Measurements from ENCODE around the gene KCNT1. TPM values are rescaled to one million over a fixed set of nuclear protein-coding genes. Genes with fewer than 3 reads are reported as not detected.

KCNT1 gene
- total RNA-seq, 1 experiment from 2014 or later: 0.51 TPM

DNA sequence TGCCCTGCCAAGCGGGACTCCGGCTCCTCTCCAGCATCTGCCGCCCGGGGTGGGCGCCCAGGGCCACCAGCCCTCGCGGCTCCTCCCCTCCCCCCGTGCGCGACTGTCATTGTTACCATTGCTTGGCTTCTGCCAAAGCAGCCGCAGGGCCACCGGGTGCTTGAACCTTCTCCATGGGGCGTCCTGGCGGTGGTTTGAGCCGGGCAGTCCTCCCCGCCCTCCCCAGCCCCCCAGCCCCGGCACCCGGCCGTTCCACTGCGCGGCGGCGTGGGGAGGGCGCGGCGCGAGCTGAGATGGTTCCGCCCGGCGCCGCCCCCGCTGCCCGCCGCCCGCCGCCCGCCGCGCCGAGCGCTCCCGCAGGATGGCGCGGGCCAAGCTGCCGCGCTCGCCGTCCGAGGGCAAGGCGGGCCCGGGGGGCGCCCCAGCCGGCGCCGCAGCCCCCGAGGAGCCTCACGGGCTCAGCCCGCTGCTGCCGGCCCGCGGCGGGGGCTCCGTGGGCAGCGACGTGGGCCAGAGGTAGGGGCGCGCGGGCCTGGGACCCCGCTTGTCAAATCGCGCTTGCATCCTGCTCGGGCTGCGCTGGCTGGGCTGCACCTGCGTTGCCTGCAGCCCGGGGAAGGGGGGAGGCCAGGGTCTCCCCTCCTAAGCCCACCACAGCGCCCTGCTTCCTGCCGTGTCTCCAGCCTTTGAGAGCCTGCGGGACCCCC, 34.4 kb downstream of the KCNT1 start:
- H3K9me3 ChIP-seq (replicated peaks): peaks cover 2% of the 10 kb centered on the region
- no peaks in the 10 kb centered on the region for H3K4me1 ChIP-seq
- no peak overlapping the region for H3K4me3 ChIP-seq
- peaks cover 15% of the 10 kb centered on the region for H3K27me3 ChIP-seq
- H3K36me3 ChIP-seq: no peaks in the 10 kb centered on the region
- no peak for DNase-seq
- H3K27ac ChIP-seq: no peak overlapping the region

DNA sequence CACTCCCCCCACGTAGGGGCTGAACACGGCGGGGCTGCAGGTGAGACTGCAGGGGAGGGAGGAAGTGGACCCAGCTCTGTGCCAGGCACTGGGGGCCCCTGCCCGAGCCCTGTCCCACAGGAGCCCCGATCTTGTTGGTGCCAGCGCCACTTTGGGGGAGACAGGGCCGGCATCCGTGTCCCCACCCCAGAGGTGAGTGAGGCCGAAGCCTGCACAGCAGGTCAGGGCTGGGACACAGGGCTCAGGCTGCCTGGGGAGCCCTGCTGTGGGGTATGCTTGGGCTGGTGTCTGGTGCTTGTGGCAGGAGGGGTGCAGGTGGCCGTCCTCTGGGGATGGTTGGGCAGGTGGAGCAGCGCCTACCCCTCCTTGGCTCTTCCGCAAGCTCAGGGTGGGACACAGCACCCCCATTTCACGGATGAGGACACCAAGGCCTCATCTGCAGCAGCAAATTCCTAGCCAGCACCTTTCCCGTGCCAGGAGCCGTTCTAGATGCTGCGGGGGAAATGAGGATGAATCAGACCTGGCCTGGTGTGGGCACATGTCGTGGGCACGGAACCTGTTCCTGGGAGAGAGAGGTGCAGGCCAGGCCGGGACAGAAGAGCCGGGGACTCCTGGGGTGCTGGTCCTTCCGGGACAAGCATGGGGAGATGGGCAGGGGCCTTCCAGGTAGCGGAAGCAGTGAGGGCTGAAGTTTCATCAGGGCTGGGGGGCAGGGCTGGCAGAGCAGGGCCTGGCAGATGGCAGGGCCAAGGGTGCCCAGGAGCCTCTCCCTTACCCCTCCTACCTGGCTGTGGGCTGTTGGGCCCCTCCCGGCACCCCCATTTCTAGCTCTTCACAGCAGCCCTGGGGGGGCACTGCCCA, 35.2 kb downstream of the KCNT1 start:
- no peak for DNase-seq
- H3K4me1 ChIP-seq: no peaks in the 10 kb centered on the region
- peaks cover 21% of the 10 kb centered on the region for H3K27me3 ChIP-seq
- H3K27ac ChIP-seq: no peak overlapping the region
- no peaks in the 10 kb centered on the region for H3K36me3 ChIP-seq
- no peaks in the 10 kb centered on the region; the same call in 1 of the 2 replicates for H3K9me3 ChIP-seq (replicated peaks)
- H3K4me3 ChIP-seq: no peak overlapping the region

DNA sequence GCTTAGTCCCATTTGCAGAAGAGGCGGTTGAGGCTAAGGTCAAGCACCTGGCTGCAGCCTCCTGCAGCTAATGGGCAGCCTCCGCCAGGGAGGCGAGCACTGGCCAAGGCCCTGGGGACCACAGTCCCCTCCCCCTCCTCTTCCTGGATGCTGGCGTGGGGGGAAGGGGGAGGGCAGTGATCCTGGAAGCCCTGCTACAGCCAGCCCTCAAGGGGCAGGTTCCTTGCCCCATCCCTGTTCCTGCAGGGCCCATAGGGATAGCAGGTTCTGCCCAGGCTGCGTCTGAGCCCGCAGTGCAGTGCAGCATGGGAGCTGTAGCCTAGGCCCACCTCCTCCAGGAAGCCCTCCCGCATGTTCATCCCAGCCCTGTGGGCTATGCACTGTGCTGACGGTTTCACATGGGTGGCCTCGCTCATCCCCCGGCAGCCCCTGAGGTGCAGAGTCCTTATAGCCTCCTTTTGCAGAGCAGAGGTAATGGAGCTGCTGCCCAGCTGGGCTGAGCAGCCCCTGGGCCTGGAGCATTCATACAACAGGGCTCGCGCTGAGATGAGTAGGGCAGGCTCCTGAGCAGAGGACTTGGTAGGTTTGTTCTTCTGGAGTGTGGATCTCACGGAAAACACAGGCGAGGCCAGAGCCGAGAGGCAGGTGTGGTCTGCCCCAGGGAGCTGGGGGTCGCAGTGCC, 36.0 kb downstream of the KCNT1 start:
- Histone ChIP-seq H3K9me3 (replicated peaks) (no peaks in the 10 kb centered on the region), H3K27me3 (peaks cover 22% of the 10 kb centered on the region), H3K36me3 (no peaks in the 10 kb centered on the region), H3K4me1 (no peaks in the 10 kb centered on the region), H3K4me3 (no peak overlapping the region), H3K27ac (no peak overlapping the region)
- DNase-seq: no peak

DNA sequence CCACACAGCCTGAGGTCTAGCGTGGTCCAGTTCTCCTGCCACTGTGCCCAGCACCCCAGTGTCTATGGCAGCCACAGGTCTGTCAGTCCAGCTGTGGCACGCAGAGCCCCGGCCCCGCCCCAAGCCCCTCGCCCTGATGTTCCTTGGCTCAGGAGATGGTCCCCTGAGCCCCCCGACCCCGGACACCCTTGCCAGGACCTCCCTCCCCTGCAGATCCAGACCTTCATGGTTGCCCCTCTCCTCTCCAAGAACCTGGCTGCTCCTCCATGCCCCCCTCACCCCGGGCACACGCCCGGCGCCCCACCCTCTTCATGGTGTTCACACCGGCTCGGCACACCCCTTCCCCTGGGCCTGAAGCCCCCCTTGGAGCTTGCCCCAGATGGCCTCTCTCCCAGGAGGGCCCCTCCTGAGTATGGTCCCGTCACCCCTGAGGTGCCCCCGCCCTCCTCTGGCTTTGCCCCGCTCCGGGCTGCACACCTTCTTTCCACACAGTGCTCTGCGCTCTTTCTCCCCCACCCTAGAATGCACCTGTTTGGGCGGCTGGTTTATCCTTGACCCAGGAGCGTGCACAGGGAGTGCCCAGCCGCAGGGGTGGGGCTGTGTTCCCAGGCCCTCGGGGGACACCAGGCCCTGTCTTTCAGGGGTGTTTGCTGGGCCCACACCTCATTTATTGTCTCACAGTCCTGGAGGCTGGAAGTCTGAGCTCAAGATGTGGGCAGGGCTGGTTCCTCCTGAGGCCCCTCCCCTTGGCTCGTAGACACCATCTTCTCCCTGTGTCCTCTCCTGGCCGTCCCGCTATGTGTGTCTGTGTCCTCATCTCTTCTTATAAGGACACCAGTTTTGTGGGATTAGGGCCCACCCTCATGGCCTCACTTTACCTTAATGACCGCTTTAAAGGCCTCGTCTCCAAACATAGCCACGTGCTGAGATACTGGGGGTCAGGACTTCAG, 37.6 kb downstream of the KCNT1 start:
- H3K9me3 ChIP-seq (replicated peaks): no peaks in the 10 kb centered on the region
- no peak overlapping the region for H3K4me3 ChIP-seq
- no peak for DNase-seq
- no peaks in the 10 kb centered on the region for H3K36me3 ChIP-seq
- no peaks in the 10 kb centered on the region for H3K4me1 ChIP-seq
- H3K27ac ChIP-seq: no peak overlapping the region
- peaks cover 30% of the 10 kb centered on the region for H3K27me3 ChIP-seq

DNA sequence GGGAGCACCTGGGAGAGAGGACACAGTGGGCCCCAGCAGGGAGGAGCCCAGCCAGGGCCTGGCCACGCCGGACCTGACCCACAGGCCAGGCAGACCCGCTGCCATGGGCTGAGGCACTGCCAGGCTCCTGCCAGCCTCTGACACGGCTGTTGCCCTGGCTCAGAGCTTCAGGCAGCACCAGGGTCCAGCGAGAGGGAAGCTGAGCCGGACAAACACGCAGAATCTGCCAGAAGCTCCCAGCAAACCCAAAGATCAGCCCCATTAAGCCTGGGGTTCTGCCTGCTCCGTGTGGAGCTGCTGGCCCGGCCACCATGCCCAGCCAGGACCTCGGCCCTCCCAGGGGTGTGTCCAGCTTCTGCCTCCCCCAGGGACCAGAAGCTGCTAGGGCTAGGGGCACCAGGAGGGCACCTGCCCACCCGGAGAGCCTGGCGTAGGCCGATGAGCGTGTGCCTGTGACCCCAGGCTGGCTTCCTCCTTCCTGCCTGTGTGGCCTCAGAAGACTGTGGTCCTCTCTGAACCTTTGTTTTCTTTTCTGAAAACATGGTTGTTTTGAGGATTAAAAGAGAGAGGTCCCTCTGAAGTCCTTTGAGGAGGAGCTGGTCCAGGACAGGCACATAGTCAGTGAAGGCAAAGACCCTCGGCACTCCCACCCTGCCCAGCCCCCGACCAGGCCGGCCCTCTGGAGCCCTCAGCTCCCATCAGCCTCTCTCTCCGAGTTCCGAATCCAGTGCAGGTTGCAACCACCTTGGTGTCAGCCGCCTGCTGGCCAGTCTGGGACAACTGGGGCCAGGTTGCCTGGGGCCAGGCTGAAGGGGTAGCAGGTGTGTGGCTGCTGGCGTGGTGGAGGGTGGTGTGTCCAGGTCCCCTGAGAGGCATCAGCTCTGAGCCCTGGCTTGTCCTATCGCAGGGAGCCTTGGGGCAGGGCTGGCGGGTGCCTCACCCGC, 39.6 kb downstream of the KCNT1 start:
- H3K9me3 ChIP-seq (replicated peaks): no peaks in the 10 kb centered on the region
- H3K4me1 ChIP-seq: no peaks in the 10 kb centered on the region
- DNase-seq: no peak
- H3K4me3 ChIP-seq: no peak overlapping the region
- H3K27me3 ChIP-seq: peaks cover 50% of the 10 kb centered on the region
- H3K36me3 ChIP-seq: no peaks in the 10 kb centered on the region
- H3K27ac ChIP-seq: no peak overlapping the region

DNA sequence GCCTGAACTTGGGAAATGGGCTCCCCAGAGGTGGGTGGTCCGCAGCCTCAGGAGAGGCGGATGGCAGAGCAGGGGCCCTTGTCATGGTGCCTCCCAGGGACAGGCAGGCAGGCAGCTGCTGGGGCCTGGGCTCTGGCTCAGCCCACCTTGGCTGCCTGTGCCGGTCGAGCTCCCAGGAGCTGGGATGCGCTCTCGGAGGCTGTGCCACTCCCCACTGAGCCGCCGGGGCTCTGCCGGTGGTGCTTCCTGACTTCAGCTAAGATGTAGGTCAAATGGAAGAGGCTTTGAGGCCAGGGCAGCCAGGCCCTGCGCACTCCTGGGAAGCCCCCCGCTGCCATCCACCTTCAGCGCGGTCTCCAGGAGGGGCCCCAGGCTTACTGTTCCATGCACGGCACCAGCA, 41.0 kb downstream of the KCNT1 start:
- H3K4me3 ChIP-seq: no peak overlapping the region
- peaks cover 61% of the 10 kb centered on the region for H3K27me3 ChIP-seq
- H3K27ac ChIP-seq: no peak overlapping the region
- H3K36me3 ChIP-seq: no peaks in the 10 kb centered on the region
- no peaks in the 10 kb centered on the region for H3K9me3 ChIP-seq (replicated peaks)
- no peaks in the 10 kb centered on the region for H3K4me1 ChIP-seq
- DNase-seq: no peak

DNA sequence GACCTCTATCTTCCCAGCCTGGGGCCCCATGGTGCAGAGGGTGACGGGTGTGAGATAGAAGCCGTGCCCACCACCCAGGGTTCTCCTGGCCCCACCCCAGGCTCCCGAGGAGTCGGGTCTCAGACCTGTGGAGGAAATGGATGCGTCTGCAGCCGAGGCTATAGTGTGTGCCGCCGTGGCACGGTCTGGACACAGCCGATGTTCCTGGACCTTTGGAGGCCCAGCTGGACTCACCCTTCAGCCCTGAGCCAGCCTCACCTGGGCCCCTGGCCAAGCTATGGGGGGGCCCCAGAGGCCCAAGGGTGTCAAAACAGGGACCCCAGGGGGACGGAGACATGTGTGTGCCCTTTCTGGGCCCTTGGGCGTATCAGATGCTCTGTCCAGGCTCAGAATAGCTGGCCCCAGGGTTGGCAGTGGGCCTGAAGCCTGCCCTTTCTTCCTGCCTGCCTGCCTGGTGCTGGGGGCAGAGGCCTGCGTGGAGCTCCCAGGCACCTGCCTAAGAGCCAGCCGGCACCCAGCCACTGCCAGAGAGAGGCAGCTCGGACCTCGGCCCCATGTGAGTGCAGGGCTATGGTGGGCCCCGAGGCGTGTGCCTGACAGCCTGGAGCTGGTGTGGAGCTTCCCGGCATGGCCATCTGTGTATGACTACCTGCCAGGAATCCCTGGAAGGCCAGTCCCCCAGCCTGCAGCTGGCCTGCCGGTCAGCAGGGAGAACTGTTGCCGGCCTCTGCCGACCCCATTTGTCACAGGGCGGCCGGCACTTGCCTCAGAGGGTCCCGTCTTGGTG, 41.8 kb downstream of the KCNT1 start:
- H3K36me3 ChIP-seq: no peaks in the 10 kb centered on the region
- no peaks in the 10 kb centered on the region for H3K9me3 ChIP-seq (replicated peaks)
- no peak for DNase-seq
- H3K27me3 ChIP-seq: peaks cover 61% of the 10 kb centered on the region
- no peaks in the 10 kb centered on the region for H3K4me1 ChIP-seq
- H3K27ac ChIP-seq: no peak overlapping the region
- H3K4me3 ChIP-seq: no peak overlapping the region

DNA sequence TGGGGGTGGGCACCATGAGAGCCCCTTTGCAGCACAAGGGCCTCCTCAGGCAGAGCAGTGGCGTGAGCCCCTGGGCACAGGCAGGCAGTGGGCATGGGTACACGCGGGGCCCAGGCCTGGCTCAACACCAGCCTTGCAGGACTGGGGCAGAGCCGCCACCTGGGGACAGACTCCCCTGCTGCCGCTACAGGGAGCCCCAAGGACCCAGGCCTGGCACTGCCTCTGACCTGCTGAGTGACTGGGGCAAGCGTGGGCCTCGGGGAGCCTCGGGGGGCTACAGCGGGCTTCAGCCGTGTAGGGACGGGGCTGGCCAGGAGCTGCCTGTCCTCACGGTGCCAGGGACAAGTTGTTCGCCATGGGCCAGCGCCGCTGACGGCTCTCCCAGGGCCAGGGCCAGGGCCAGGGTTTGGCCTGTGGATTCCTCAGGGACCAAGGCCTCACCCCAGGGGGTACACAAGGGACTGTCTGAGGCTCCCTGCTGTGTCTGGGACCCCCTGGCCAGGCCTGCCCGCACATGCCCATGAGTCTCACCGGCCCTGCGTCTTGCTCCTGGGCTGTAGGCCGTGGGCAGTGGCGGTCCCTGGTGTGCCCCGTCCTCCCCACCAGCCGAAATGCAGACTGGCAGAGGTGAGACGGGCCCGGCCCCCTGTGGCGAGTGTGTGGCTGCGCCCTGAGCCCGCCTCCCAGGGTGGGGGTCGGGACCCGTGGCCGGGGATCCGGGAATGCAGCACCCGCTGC, 42.5 kb downstream of the KCNT1 start:
- no peak for DNase-seq
- Histone ChIP-seq H3K9me3 (replicated peaks) (no peaks in the 10 kb centered on the region), H3K27me3 (peaks cover 62% of the 10 kb centered on the region), H3K4me3 (no peak overlapping the region), H3K27ac (no peak overlapping the region), H3K4me1 (no peaks in the 10 kb centered on the region), H3K36me3 (no peaks in the 10 kb centered on the region)

DNA sequence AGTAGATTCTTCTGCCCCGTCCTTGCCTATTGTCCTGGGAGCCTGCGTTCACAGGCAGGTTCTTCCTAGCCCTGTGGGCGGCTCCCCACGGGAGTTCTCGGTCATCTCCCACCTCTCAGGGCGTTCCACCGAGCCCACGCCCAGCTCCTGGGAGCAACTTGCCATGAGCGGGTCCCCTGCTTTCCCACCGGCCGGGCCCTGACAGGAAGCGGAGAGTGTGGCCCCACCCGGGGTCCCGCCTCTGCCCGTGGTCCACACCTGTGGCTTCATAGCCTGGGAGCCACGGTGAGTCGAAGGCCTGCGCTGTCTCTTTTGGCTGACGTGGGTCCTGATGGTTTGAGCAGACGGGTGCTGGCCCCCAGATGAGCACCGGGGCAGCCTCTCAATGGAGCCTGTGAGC, 43.2 kb downstream of the KCNT1 start:
- Histone ChIP-seq H3K36me3 (no peaks in the 10 kb centered on the region), H3K27me3 (peaks cover 62% of the 10 kb centered on the region), H3K9me3 (replicated peaks) (no peaks in the 10 kb centered on the region), H3K4me3 (no peak overlapping the region), H3K27ac (no peak overlapping the region), H3K4me1 (no peaks in the 10 kb centered on the region)
- DNase-seq: no peak

DNA sequence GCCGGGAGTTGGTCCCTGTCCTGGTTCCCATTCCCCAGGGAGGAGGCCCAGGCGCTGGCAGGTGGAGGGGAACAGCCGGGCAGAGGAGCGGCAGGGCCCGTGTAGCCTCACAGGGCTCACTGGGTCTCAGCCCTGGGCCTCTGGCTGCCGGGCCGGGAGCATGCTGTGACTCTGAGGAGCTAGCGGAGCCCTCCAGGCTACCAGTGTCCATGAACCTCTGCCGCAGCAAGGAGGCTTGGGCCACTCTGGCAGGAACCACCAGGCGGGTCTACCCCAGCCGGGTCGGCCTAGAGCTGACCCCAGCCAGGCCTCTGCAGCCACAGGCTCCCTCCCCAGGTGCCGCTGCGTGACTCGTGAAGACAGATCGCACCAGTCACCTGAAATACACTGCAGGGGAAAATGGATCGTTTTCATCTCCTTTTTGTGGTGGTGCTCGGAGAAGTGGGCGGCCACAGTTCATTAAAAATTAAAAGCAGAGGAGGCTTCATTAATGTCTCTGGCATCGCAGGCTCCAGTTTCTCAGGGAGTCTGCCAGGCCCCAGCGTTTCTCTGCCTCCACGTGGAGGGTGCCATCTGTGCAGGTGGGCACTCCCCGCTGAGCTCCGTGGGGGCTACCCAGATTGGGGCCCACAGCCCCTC, 43.8 kb downstream of the KCNT1 start:
- Histone ChIP-seq H3K4me1 (no peaks in the 10 kb centered on the region), H3K4me3 (no peak overlapping the region), H3K27me3 (peaks cover 56% of the 10 kb centered on the region), H3K36me3 (no peaks in the 10 kb centered on the region), H3K27ac (no peak overlapping the region), H3K9me3 (replicated peaks) (no peaks in the 10 kb centered on the region)
- peak in 1 of 2 experiments; percentile 30 for DNase-seq

DNA sequence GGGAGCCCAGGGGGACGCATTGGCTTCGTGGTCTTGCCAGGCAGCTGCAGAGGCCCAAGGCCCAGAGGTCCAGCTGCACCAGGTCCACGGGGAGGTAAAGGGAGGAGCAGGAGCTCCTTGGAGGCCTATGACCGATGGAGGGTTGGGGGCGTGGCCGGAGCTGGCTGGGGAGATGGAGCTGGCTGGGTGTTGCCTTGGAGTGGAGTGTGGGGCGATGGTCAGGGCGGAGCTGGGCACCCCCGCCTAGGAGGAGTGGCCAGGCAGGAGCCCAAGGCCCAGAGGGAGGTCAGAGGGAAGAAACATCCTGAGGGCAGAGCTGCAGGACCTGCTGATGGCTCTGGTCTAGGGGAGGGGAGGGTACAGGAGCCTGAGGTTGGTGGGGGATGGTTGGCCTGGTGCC, 44.6 kb downstream of the KCNT1 start:
- Histone ChIP-seq H3K4me3 (no peak overlapping the region), H3K9me3 (replicated peaks) (no peaks in the 10 kb centered on the region), H3K27ac (no peak overlapping the region), H3K4me1 (no peaks in the 10 kb centered on the region), H3K27me3 (peaks cover 49% of the 10 kb centered on the region), H3K36me3 (no peaks in the 10 kb centered on the region)
- DNase-seq: no peak

DNA sequence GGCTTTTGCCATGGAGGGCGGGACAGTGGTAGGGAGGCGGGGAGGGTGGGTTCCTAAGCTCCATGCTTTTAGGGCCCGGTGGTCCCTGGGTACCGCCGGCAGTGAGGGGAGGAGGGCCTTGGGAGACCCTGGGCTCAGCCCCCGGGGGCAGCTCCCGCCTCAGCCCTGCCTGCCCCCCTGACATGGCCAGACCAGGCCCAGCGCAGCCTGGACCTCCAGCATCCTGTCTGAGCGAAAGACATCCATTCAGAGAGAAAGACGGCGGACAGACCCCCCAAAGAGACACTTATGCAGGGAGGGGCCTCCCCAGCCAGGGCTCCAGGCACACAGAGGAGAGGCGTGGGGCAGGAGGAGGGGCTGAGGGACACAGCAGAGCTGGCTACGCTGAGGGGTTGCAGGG, 45.3 kb downstream of the KCNT1 start:
- H3K9me3 ChIP-seq (replicated peaks): no peaks in the 10 kb centered on the region
- peaks cover 48% of the 10 kb centered on the region for H3K27me3 ChIP-seq
- no peak for DNase-seq
- H3K36me3 ChIP-seq: no peaks in the 10 kb centered on the region
- H3K4me3 ChIP-seq: no peak overlapping the region
- H3K4me1 ChIP-seq: no peaks in the 10 kb centered on the region
- H3K27ac ChIP-seq: no peak overlapping the region

All from SJCRH30 (cell line).